Transverse colon (tissue), 4 donors: ENCODE measurements around the gene MICAL2. TPM values are rescaled to one million over a fixed set of nuclear protein-coding genes. Genes with fewer than 3 reads are reported as not detected.

Source experiments
- DNase-seq: peaks from one replicate; pipeline ENCODE4 v3.0.0-alpha.2; 2019
- H3K27ac ChIP-seq, 4 donors: fragments of 200-600 bp; sonication (generic); 2 replicates each; pipeline ENCODE4 v1.5.1; 2016 to 2018; ENCODE audit warnings: inconsistent platforms in 4 of 4
- H3K27me3 ChIP-seq: fragments of 200-600 bp; sonication (generic); 2 replicates; pipeline ENCODE4 v1.5.1; 2017; ENCODE audit warnings: inconsistent platforms
- H3K36me3 ChIP-seq, 4 donors: fragments of 200-600 bp; sonication (generic); 2 replicates each; pipeline ENCODE4 v1.5.1; 2017 to 2019; ENCODE audit warnings: inconsistent platforms in 4 of 4
- H3K4me1 ChIP-seq, 4 donors: fragments of 200-600 bp; sonication (generic); 2 replicates each; pipeline ENCODE4 v1.5.1; 2017 to 2020; ENCODE audit warnings: inconsistent platforms in 4 of 4
- H3K4me3 ChIP-seq, 4 donors: fragments of 200-600 bp; sonication (generic); 1 replicate in 1 of 4; 2 replicates in 3 of 4; pipeline versions ENCODE4 v1.5.1 to v1.6.1; 2017 to 2019; ENCODE audit warnings: inconsistent platforms in 4 of 4
- H3K9me3 ChIP-seq, 2 donors: fragments of 200-600 bp; sonication (generic); 2 replicates each; pipeline ENCODE4 v1.5.1; 2017 to 2019; ENCODE audit warnings: inconsistent platforms in 2 of 2
- CTCF ChIP-seq, 5 experiments: fragments of 200-600 bp in 3 of 5; fragments of 450-650 bp in 2 of 5; sonication (generic) in 3 of 5; IDR thresholded peaks; 1 replicate in 2 of 5; 2 replicates in 3 of 5; pipeline ENCODE4 v1.5.1; 2016 to 2017; ENCODE audit warnings: antibody characterized with exemption in 5 of 5, inconsistent platforms in 3 of 5, mild to moderate bottlenecking in 2 of 5, moderate library complexity in 1 of 5
- EP300 ChIP-seq: sonication (generic); formaldehyde crosslinking; IDR thresholded peaks from one replicate; pipeline ENCODE4 v1.6.1; 2017; ENCODE audit warnings: antibody characterized with exemption, low read depth
- POLR2A ChIP-seq: fragments of 450-650 bp; IDR thresholded peaks from one replicate; pipeline ENCODE4 v1.6.1; 2016; ENCODE audit warnings: antibody characterized with exemption, mild to moderate bottlenecking, moderate library complexity
- POLR2AphosphoS5 ChIP-seq, 3 donors: sonication (generic); formaldehyde crosslinking; IDR thresholded peaks; one replicate each; pipeline ENCODE4 v1.6.1; 2016; ENCODE audit warnings: antibody characterized with exemption in 3 of 3
- WGBS, 2 donors: methylation state at CpG; one replicate each; pipeline ENCODE4 v1.1.5; 2018; ENCODE audit warnings: low coverage in 1 of 2; 5-methylcytosine and 5-hydroxymethylcytosine counted together
- in situ Hi-C, 4 donors: fragments of 200-750 bp; cut with MboI; loops; one replicate each; pipeline versions ENCODE4 v1.15.0 to v1.15.1; 2017; ENCODE audit warnings: low sequenced_read_pairs in 3 of 4, low pct_ligation_motif_present in 1 of 4, low pct_unique_long_range_greater_than_20kb in 1 of 4
- intact Hi-C: fragments of 100-400 bp; cut with DNase I; formaldehyde crosslinking; loops from one replicate; pipeline ENCODE4 v1.15.1; 2023; ENCODE audit warnings: low total_unique reads
- total RNA-seq, 4 donors: library from RNA; depleted of rRNA; stranded (reverse); fragments of >200 nt; gene quantifications; one replicate each; pipeline ENCODE4 v1.1.0, GENCODE V29; 2016

The MICAL2 gene
- total RNA-seq, 4 donors from 2014 or later = 309 to 483 (median 316) TPM

DNA sequence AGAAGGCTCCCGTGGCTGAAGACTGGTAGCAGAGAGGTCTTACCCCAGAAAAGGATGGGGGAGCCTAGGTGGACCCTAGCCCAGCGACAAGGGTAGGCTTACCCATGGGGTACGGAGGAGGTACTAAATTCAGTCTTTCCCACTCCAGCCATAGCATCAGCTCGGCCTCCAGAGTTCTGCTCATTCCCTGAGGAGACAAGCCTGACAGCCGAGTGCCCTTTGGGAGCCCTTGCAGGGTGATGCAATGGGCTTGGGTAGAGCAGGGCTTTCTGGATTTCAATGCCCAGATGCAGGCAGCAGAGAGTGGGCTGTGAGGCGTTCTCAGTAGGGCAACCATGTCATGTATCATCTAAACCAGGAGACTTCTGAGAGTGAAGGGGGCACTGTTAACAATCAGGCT is 124.7 kb downstream of the MICAL2 start:
- in situ Hi-C loops (loop anchor here (5.0 to 25.0 kb wide), 3 partner anchors 173 to 423 kb away; no protein-coding TSS in a partner anchor), intact Hi-C loops (loop anchor here (10.0 kb wide), 1 partner anchor 120 kb away; the partner anchor contains the start of gene MICAL2)
- Histone ChIP-seq H3K9me3 (no peaks in the 10 kb centered on the region), H3K4me3 (no peak overlapping the region), H3K36me3 (peaks cover 0 to 20% (median 0%) of the 10 kb centered on the region in 4 donors), H3K27ac (peak overlapping the region; percentile 49 to 80 (median 73)), H3K4me1 (peaks cover 3 to 33% (median 15%) of the 10 kb centered on the region in 4 donors), H3K27me3 (no peaks in the 10 kb centered on the region)
- 84% methylated on average over 6 of the region's 6 CpGs; no CpG with 5 or more reads in 1 of the 2 donors for WGBS, 2 donors
- no peak for DNase-seq
- TF ChIP-seq POLR2AphosphoS5 (IDR thresholded peaks at IDR 0.05) (no peak), CTCF (IDR thresholded peaks at IDR 0.05) (no peak), POLR2A (no peak), EP300 (no peak)

- Histone ChIP-seq H3K9me3 (no peaks in the 10 kb centered on the region), H3K27ac (peak overlapping the region; percentile 49 to 80 (median 73)), H3K4me1 (peaks cover 8 to 38% (median 20%) of the 10 kb centered on the region in 4 donors), H3K4me3 (no peak overlapping the region), H3K27me3 (no peaks in the 10 kb centered on the region), H3K36me3 (peaks cover 0 to 19% (median 0%) of the 10 kb centered on the region in 4 donors)
- no peak for DNase-seq
- TF ChIP-seq EP300 = no peak
- no peak for TF ChIP-seq CTCF (IDR thresholded peaks at IDR 0.05)
- no peak for TF ChIP-seq POLR2AphosphoS5 (IDR thresholded peaks at IDR 0.05)
- TF ChIP-seq POLR2A = no peak
- intact Hi-C loops = loop anchor here (10.0 kb wide), 1 partner anchor 121 kb away; the partner anchor contains the start of gene MICAL2
- 80% methylated on average over 3 of the region's 3 CpGs; no CpG with 5 or more reads in 1 of the 2 donors for WGBS, 2 donors
- in situ Hi-C loops = loop anchor here (5.0 to 25.0 kb wide), 3 partner anchors 173 to 423 kb away; no protein-coding TSS in a partner anchor
These were observed 125.2 kb downstream of the MICAL2 start for GRCh38 chr11:12235553-12235946.

GRCh38 chr11:12235947-12236743 is 125.8 kb downstream of the MICAL2 start:
- intact Hi-C loops (loop anchor here (10.0 kb wide), 1 partner anchor 121 kb away; the partner anchor contains the start of gene MICAL2), in situ Hi-C loops (loop anchor here (5.0 to 25.0 kb wide), 3 partner anchors 174 to 424 kb away; no protein-coding TSS in a partner anchor)
- 0 to 42% methylated on average over 2 to 13 of the region's 13 CpGs for WGBS, 2 donors
- TF ChIP-seq POLR2A (no peak), EP300 (no peak), CTCF (IDR thresholded peaks at IDR 0.05) (peak; percentile 58 to 83 (median 69))
- DNase-seq = peak; percentile 32
- Histone ChIP-seq H3K9me3 (no peaks in the 10 kb centered on the region), H3K36me3 (peaks cover 0 to 13% (median 0%) of the 10 kb centered on the region in 4 donors), H3K27ac (peak overlapping the region; percentile 49 to 80 (median 73)), H3K27me3 (no peaks in the 10 kb centered on the region), H3K4me1 (peaks cover 10 to 42% (median 20%) of the 10 kb centered on the region in 4 donors), H3K4me3 (no peak overlapping the region)

- no peak for DNase-seq
- in situ Hi-C loops (loop anchor here (5.0 to 25.0 kb wide), 3 partner anchors 174 to 424 kb away; no protein-coding TSS in a partner anchor), intact Hi-C loops (loop anchor here (10.0 kb wide), 1 partner anchor 122 kb away; the partner anchor contains the start of gene MICAL2)
- Histone ChIP-seq H3K4me1 (peaks cover 10 to 42% (median 20%) of the 10 kb centered on the region in 4 donors), H3K36me3 (peaks cover 0 to 12% (median 0%) of the 10 kb centered on the region in 4 donors), H3K27ac (peak overlapping the region; percentile 49 to 80 (median 73)), H3K4me3 (no peak overlapping the region), H3K9me3 (no peaks in the 10 kb centered on the region), H3K27me3 (no peaks in the 10 kb centered on the region)
- 64 to 65% methylated on average over 4 to 5 of the region's 5 CpGs for WGBS, 2 donors
- TF ChIP-seq EP300 (no peak), CTCF (IDR thresholded peaks at IDR 0.05) (peak in 2 of 5 experiments; percentile 1 to 16)
These were observed 126.3 kb downstream of the MICAL2 start for GRCh38 chr11:12236744-12237101.
